ENCODE data around the gene HADHB.
"Not testable (repeated sequence)": the region's sequence is repeated elsewhere in the genome, so short reads cannot be mapped to it uniquely, and the experiment has no call there.

Gene HADHB

GRCh38 chr2:26330604-26331003 lies 85.9 kb downstream of the HADHB start:
- no peak for DNase-seq

DNA sequence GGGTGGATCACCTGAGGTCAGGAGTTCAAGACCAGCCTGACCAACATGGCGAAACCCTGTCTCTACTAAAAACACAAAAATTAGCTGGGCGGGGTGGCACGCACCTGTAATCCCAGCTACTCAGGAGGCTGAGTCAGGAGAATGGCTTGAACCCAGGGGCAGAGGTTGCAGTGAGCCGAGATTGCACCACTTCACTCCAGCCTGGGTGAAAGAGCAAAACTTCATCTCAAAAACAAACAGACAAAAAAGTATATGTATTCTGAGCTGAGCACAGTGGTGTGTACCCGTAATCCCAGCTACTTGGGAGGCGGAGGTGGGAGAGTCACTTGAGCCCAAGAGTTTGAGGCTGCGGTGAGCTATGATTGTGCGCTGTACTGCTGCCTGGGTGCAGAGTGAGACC lies 86.6 kb downstream of the HADHB start:
- not testable (repeated sequence) for DNase-seq

- no peak for DNase-seq
These were observed 88.6 kb downstream of the HADHB start for GRCh38 chr2:26333293-26333692.

DNA sequence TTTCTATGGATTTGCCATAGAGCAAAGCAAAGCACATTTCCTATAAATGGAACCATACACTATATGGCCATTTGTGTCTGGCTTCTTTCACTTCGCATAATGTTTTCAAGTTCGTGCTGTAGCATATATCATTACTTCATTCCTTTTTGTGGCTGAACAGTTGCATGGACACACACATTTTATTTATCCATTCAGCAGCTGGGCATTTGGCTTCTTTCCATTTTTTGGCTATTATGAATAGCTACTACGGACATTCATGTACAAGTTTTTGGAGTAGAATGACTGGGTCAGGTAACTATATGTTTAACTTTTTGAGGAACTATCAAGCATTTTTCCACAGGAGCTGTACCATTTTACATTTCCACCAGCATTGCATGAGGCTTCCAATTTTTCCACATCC lies 90.5 kb downstream of the HADHB start:
- no peak for DNase-seq

DNA sequence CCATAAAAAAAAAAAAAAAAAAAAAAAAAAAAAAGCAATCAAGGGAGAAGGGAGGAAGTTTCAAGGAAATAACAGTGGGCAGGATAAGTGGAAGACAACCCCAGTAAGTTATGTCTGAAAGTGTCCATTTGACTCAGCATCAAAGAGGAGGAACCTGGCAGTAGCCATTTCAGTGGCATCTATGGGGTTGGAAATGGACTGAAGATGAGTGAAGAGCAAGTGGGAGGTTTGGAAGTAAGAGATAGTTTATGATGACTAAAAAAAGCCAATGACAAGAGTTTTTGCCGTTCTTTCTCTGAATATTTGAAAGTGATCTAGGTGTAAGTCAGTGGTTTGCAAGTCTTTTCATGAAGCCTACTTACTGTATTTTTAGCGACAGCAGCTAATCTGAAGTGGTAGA lies 92.0 kb downstream of the HADHB start:
- DNase-seq, result no peak

GRCh38 chr2:26337298-26337697 lies 92.6 kb downstream of the HADHB start:
- no peak for DNase-seq
